ENCODE data around the gene DCLK1. TPM values are rescaled to one million over a fixed set of nuclear protein-coding genes. Genes with fewer than 3 reads are reported as not detected.

DCLK1 gene
- total RNA-seq, 1 donor from 2014 or later = not detected

DNA sequence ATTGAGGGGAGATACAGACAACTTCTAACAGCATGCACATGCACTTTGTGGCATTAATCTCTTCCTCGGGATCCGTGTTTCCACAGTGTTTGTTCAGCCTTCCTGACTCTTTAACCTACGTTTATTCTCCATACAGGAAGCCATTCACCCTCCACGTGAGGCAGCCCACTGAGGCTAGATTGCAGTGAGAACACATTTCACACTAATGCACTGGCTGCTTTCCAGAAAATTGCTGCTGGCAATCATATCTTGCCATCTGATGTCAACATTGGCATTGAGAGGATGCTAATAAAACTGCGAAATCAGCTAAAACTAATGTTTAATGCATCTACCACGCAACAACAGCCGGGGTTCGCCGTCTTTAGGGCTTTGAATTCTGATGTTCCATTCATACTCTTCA lies 30.0 kb downstream of the DCLK1 start:
- Mint-ChIP-seq H3K4me1 (no peaks in the 10 kb centered on the region), H3K27ac (no peak overlapping the region), H3K36me3 (ENCODE audit: low read depth) (no peaks in the 10 kb centered on the region), H3K27me3 (no peaks in the 10 kb centered on the region), H3K4me3 (no peak overlapping the region), H3K9me3 (no peaks in the 10 kb centered on the region)
- intact Hi-C loops (cut with micrococcal nuclease) = no loop called here
- TF ChIP-seq, protein P1, sequence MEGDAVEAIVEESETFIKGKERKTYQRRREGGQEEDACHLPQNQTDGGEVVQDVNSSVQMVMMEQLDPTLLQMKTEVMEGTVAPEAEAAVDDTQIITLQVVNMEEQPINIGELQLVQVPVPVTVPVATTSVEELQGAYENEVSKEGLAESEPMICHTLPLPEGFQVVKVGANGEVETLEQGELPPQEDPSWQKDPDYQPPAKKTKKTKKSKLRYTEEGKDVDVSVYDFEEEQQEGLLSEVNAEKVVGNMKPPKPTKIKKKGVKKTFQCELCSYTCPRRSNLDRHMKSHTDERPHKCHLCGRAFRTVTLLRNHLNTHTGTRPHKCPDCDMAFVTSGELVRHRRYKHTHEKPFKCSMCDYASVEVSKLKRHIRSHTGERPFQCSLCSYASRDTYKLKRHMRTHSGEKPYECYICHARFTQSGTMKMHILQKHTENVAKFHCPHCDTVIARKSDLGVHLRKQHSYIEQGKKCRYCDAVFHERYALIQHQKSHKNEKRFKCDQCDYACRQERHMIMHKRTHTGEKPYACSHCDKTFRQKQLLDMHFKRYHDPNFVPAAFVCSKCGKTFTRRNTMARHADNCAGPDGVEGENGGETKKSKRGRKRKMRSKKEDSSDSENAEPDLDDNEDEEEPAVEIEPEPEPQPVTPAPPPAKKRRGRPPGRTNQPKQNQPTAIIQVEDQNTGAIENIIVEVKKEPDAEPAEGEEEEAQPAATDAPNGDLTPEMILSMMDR (IDR thresholded peaks at IDR 0.05) = no peak
- CTCF ChIA-PET = no interaction called here
- no peak for DNase-seq
- no peak for ATAC-seq (ENCODE audit: low read depth)
- POLR2A ChIA-PET = no interaction called here

DNA sequence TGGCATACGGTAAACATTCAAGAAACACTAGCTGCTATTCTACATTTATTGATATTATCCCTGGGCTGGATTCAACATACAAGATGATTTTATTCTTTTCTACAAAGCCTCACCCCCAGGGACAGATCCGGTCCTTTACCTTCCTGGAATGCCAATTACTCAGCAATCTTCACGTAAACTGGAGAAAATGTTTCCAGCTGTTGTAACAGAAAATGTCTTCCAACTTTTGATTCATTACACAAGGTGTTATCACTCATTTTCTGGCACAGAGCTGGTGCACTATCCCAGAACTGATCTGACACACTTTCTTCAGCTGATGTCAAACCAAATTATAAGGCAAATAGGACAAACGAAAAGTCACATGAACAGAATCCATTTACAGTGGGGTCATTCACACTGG lies 33.1 kb downstream of the DCLK1 start:
- intact Hi-C loops (cut with micrococcal nuclease) = no loop called here
- H3K9me3 Mint-ChIP-seq = no peaks in the 10 kb centered on the region
- ATAC-seq (ENCODE audit: low read depth) = no peak
- ChIA-PET POLR2A (no interaction called here), CTCF (no interaction called here)
- H3K36me3 Mint-ChIP-seq (ENCODE audit: low read depth) = no peaks in the 10 kb centered on the region
- TF ChIP-seq, protein P1 (IDR thresholded peaks at IDR 0.05) = no peak
- no peaks in the 10 kb centered on the region for H3K4me1 Mint-ChIP-seq
- no peak for DNase-seq
- H3K27me3 Mint-ChIP-seq = no peaks in the 10 kb centered on the region
- no peak overlapping the region for H3K4me3 Mint-ChIP-seq
- no peak overlapping the region for H3K27ac Mint-ChIP-seq

DNA sequence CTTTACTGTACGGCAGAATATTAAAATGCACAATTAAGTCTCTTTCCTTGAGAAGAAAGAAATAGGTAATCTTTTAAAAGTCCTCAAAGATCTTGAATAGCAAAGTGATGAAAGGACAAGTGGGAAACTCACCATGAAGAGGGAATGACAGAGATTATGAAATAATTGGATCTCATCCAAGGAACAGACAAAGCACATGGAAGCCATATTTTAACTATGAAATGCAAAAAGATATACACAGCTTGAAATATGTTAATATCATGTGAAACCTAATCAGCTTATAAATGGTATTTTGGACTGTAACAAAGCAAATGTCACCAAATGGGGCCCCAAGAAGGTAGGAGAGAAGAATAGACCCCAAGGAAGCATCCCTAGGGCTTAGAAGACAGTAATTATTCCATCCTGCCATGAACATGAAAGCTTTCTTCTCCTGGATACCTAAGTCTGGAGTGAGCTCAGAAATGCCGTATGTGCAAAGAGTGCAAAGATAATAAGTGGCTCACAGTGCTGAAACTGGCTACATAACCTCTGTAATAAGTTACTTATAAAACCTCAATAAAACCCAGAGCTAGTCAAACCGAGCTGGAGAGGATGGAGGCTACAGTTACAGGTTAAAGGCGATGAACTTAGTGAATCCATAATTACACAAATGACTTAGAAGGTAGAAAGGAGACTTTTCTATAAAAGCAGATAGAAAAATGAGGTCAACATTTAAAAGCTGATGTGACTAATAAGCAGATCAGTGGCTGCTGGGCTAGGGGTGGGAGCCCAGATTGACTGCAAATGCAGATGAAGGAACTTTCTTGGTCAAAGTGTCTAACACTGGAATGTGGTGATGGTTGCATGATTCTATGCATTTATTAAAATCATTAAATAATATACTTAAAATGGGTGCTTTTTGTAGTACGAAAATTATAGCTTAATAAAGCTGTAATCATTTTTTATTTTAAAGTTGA lies 34.4 kb downstream of the DCLK1 start:
- DNase-seq = no peak
- H3K36me3 Mint-ChIP-seq (ENCODE audit: low read depth) = no peaks in the 10 kb centered on the region
- ChIA-PET CTCF (no interaction called here), POLR2A (no interaction called here)
- H3K27ac Mint-ChIP-seq = no peak overlapping the region
- no peaks in the 10 kb centered on the region for H3K4me1 Mint-ChIP-seq
- intact Hi-C loops (cut with micrococcal nuclease) = no loop called here
- H3K9me3 Mint-ChIP-seq = peaks cover 4% of the 10 kb centered on the region
- TF ChIP-seq, protein P1 (IDR thresholded peaks at IDR 0.05) = no peak
- H3K4me3 Mint-ChIP-seq = no peak overlapping the region
- no peaks in the 10 kb centered on the region for H3K27me3 Mint-ChIP-seq
- no peak for ATAC-seq (ENCODE audit: low read depth)

DNA sequence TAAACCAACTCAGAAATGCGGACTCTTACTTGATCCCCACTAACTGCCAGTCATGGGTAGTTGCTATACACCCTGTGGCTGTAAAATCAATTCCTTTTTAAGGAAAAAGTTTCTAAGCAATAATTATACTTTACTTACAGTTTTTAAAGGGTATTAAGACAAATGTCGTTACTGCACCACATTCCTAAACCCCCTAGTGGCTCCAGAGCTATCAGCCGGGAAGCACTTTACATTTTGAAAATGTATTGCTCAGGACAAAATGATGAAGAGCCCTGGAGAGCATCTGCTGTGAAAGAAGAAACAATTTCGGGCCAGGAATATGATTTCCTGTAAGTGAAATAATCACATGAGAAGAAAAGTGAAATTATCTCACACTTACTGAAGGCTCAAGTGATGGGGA lies 36.7 kb downstream of the DCLK1 start:
- no peak for DNase-seq
- H3K27me3 Mint-ChIP-seq = no peaks in the 10 kb centered on the region
- no peak overlapping the region for H3K4me3 Mint-ChIP-seq
- ChIA-PET CTCF (no interaction called here), POLR2A (no interaction called here)
- TF ChIP-seq, protein P1 (IDR thresholded peaks at IDR 0.05) = no peak
- intact Hi-C loops (cut with micrococcal nuclease) = no loop called here
- peaks cover 4% of the 10 kb centered on the region for H3K9me3 Mint-ChIP-seq
- no peaks in the 10 kb centered on the region for H3K36me3 Mint-ChIP-seq (ENCODE audit: low read depth)
- ATAC-seq (ENCODE audit: low read depth) = no peak
- no peak overlapping the region for H3K27ac Mint-ChIP-seq
- H3K4me1 Mint-ChIP-seq = no peaks in the 10 kb centered on the region

DNA sequence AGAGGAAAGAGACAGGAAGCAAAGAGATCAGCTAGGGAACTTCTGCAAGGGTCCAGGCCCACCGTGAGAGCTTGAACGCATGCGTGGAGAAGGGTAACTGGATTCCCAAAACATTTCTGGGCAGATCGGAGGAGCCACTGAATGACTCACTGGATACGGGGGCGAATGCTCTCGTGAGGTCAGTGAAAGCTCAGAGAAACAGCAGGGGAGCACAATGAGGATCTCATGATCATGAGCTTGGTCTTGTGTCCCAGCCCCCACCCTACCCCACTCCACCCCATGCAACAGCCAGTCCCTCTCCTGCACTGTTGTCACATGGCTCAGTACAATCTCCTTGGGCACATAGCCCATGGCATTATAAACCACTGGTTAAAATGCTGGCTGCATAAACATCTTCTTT lies 40.6 kb downstream of the DCLK1 start:
- H3K4me1 Mint-ChIP-seq = no peaks in the 10 kb centered on the region
- TF ChIP-seq, protein P1 (IDR thresholded peaks at IDR 0.05) = no peak
- POLR2A ChIA-PET = no interaction called here
- no peak overlapping the region for H3K4me3 Mint-ChIP-seq
- peaks cover 4% of the 10 kb centered on the region for H3K9me3 Mint-ChIP-seq
- ATAC-seq (ENCODE audit: low read depth) = no peak
- H3K27me3 Mint-ChIP-seq = no peaks in the 10 kb centered on the region
- intact Hi-C loops (cut with micrococcal nuclease) = no loop called here
- CTCF ChIA-PET = no interaction called here
- DNase-seq = no peak
- no peak overlapping the region for H3K27ac Mint-ChIP-seq
- no peaks in the 10 kb centered on the region for H3K36me3 Mint-ChIP-seq (ENCODE audit: low read depth)

Data from activated B cell treated with CpG ODN at 0.5 μM for 24 hours (primary cell).